Measurements from ENCODE around the gene YIF1B. TPM values are rescaled to one million over a fixed set of nuclear protein-coding genes. Genes with fewer than 3 reads are reported as not detected.

Gene YIF1B
- total RNA-seq, 1 experiment from 2014 or later: 73.2 TPM

DNA sequence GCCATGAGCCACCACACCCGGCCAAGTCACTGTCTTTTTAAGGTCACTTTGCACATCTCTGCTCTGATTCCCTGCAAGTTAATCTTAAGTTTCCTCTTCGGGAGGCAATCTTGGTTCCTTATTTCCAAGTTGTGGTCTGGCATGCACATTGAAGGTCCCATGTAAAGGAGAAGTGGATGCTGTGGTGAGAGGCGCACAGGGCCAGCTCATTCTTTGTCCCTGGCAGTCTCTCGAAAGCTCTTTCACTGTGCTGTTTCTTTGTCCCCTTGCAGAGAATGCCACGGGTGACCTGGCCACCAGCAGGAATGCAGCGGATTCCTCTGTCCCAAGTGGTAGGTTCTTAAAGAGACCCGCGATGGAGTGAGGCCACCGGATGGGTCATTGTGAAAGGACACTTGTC is 28.1 kb downstream of the YIF1B start:
- Mint-ChIP-seq H3K36me3 (ENCODE audit: insufficient read depth in 1 of 3, low read depth in 3 of 3) (peaks cover 42 to 83% (median 76%) of the 10 kb centered on the region in 3 experiments; a peak in 6 of 7 replicates), H3K4me1 (no peaks in the 10 kb centered on the region), H3K9me3 (no peaks in the 10 kb centered on the region), H3K4me3 (peak overlapping the region in 1 of 2 experiments; percentile 62; a peak in 1 of 5 replicates), H3K27me3 (ENCODE audit: low read depth) (no peaks in the 10 kb centered on the region), H3K27ac (peak overlapping the region in 1 of 3 experiments; percentile 64; a peak in 1 of 7 replicates)
- H3K14ac ChIP-seq (ENCODE audit: insufficient read depth, low read length): no peak overlapping the region
- H3K27me3 ChIP-seq (ENCODE audit: insufficient read depth, low read length): no peaks in the 10 kb centered on the region
- no peak overlapping the region for H2BK12ac ChIP-seq (ENCODE audit: insufficient read length, low read depth, low read length)
- H3K9ac ChIP-seq (ENCODE audit: extremely low read depth, insufficient read length, low read length): no peak overlapping the region
- H3K9me3 ChIP-seq (ENCODE audit: control insufficient read depth, low read depth, low read length): no peaks in the 10 kb centered on the region
- TF ChIP-seq CTCF (conservative IDR thresholded peaks at IDR 0.05): no peak
- no peaks in the 10 kb centered on the region for H3K4me1 ChIP-seq (ENCODE audit: insufficient read depth, low read length)
- H2BK5ac ChIP-seq (ENCODE audit: insufficient read length, low read length): no peak overlapping the region
- no peak overlapping the region for H2BK15ac ChIP-seq (ENCODE audit: low read depth, low read length)
- no peak overlapping the region for H3K4me2 ChIP-seq (ENCODE audit: insufficient read depth, insufficient read length, low read length)
- H3K23me2 ChIP-seq (ENCODE audit: insufficient read length, low read depth, low read length, poor library complexity, severe bottlenecking): no peaks in the 10 kb centered on the region
- H3K27ac ChIP-seq (ENCODE audit: insufficient read length, low read depth, low read length): no peak overlapping the region
- H4K20me1 ChIP-seq (ENCODE audit: control insufficient read depth, insufficient read depth, insufficient read length): no peaks in the 10 kb centered on the region
- no peak overlapping the region for H3K56ac ChIP-seq (ENCODE audit: insufficient read length, low read depth, low read length)
- no peak for DNase-seq
- H2BK120ac ChIP-seq (ENCODE audit: low read depth, low read length, poor library complexity, severe bottlenecking): no peak overlapping the region
- H2AK5ac ChIP-seq (ENCODE audit: insufficient read length, low read length): no peak overlapping the region
- H4K5ac ChIP-seq (ENCODE audit: insufficient read length, low read depth, low read length): no peak overlapping the region
- no peak overlapping the region for H3T11ph ChIP-seq (ENCODE audit: low read length)
- peaks cover 3% of the 10 kb centered on the region; the same call in 1 of the 2 replicates for H3K79me2 ChIP-seq (ENCODE audit: insufficient read depth, low read length)
- no peak overlapping the region for H3K18ac ChIP-seq (ENCODE audit: insufficient read length, low read depth, low read length)
- WGBS (ENCODE audit: extremely low coverage, insufficient read length, low lambda C conversion rate): no CpG with 5 or more reads among the region's 9 CpGs
- H3K79me1 ChIP-seq (ENCODE audit: insufficient read depth, low read depth, low read length, poor library complexity, severe bottlenecking): no peaks in the 10 kb centered on the region
- H3K4ac ChIP-seq (ENCODE audit: low read depth, low read length): no peak overlapping the region
- no peak overlapping the region for H4K8ac ChIP-seq (replicated peaks; ENCODE audit: insufficient read length, low read depth, low read length)
- no peak overlapping the region for H2AFZ ChIP-seq (ENCODE audit: low read length)
- H2BK20ac ChIP-seq (ENCODE audit: low read depth, low read length, poor library complexity, severe bottlenecking): no peak overlapping the region
- H3K23ac ChIP-seq (ENCODE audit: insufficient read length, low read depth, low read length): no peak overlapping the region
- H4K91ac ChIP-seq (ENCODE audit: insufficient read length, low read depth, low read length): no peak overlapping the region
